Transverse colon (tissue), 4 donors: Measurements from ENCODE around the gene SLC35F3. TPM values are rescaled to one million over a fixed set of nuclear protein-coding genes. Genes with fewer than 3 reads are reported as not detected.

Experiments
- DNase-seq: peaks from one replicate; pipeline ENCODE4 v3.0.0-alpha.2; 2019
- H3K27ac ChIP-seq, 4 donors: fragments of 200-600 bp; sonication (generic); 2 replicates each; pipeline ENCODE4 v1.5.1; 2016 to 2018; ENCODE audit warnings: inconsistent platforms in 4 of 4
- H3K27me3 ChIP-seq: fragments of 200-600 bp; sonication (generic); 2 replicates; pipeline ENCODE4 v1.5.1; 2017; ENCODE audit warnings: inconsistent platforms
- H3K36me3 ChIP-seq, 4 donors: fragments of 200-600 bp; sonication (generic); 2 replicates each; pipeline ENCODE4 v1.5.1; 2017 to 2019; ENCODE audit warnings: inconsistent platforms in 4 of 4
- H3K4me1 ChIP-seq, 4 donors: fragments of 200-600 bp; sonication (generic); 2 replicates each; pipeline ENCODE4 v1.5.1; 2017 to 2020; ENCODE audit warnings: inconsistent platforms in 4 of 4
- H3K4me3 ChIP-seq, 4 donors: fragments of 200-600 bp; sonication (generic); 1 replicate in 1 of 4; 2 replicates in 3 of 4; pipeline versions ENCODE4 v1.5.1 to v1.6.1; 2017 to 2019; ENCODE audit warnings: inconsistent platforms in 4 of 4
- H3K9me3 ChIP-seq, 2 donors: fragments of 200-600 bp; sonication (generic); 2 replicates each; pipeline ENCODE4 v1.5.1; 2017 to 2019; ENCODE audit warnings: inconsistent platforms in 2 of 2
- CTCF ChIP-seq, 5 experiments: fragments of 200-600 bp in 3 of 5; fragments of 450-650 bp in 2 of 5; sonication (generic) in 3 of 5; IDR thresholded peaks; 1 replicate in 2 of 5; 2 replicates in 3 of 5; pipeline ENCODE4 v1.5.1; 2016 to 2017; ENCODE audit warnings: antibody characterized with exemption in 5 of 5, inconsistent platforms in 3 of 5, mild to moderate bottlenecking in 2 of 5, moderate library complexity in 1 of 5
- EP300 ChIP-seq: sonication (generic); formaldehyde crosslinking; IDR thresholded peaks from one replicate; pipeline ENCODE4 v1.6.1; 2017; ENCODE audit warnings: antibody characterized with exemption, low read depth
- POLR2A ChIP-seq: fragments of 450-650 bp; IDR thresholded peaks from one replicate; pipeline ENCODE4 v1.6.1; 2016; ENCODE audit warnings: antibody characterized with exemption, mild to moderate bottlenecking, moderate library complexity
- POLR2AphosphoS5 ChIP-seq, 3 donors: sonication (generic); formaldehyde crosslinking; IDR thresholded peaks; one replicate each; pipeline ENCODE4 v1.6.1; 2016; ENCODE audit warnings: antibody characterized with exemption in 3 of 3
- WGBS, 2 donors: methylation state at CpG; one replicate each; pipeline ENCODE4 v1.1.5; 2018; ENCODE audit warnings: low coverage in 1 of 2; 5-methylcytosine and 5-hydroxymethylcytosine counted together
- in situ Hi-C, 4 donors: fragments of 200-750 bp; cut with MboI; loops; one replicate each; pipeline versions ENCODE4 v1.15.0 to v1.15.1; 2017; ENCODE audit warnings: low sequenced_read_pairs in 3 of 4, low pct_ligation_motif_present in 1 of 4, low pct_unique_long_range_greater_than_20kb in 1 of 4
- intact Hi-C: fragments of 100-400 bp; cut with DNase I; formaldehyde crosslinking; loops from one replicate; pipeline ENCODE4 v1.15.1; 2023; ENCODE audit warnings: low total_unique reads
- total RNA-seq, 4 donors: library from RNA; depleted of rRNA; stranded (reverse); fragments of >200 nt; gene quantifications; one replicate each; pipeline ENCODE4 v1.1.0, GENCODE V29; 2016

The SLC35F3 gene
- total RNA-seq, 4 donors from 2014 or later = not detected

GRCh38 chr1:234065794-234066447 is 161.4 kb downstream of the SLC35F3 start:
- peak; percentile 58 to 76 (median 67) for TF ChIP-seq CTCF (IDR thresholded peaks at IDR 0.05)
- no peak for TF ChIP-seq POLR2AphosphoS5 (IDR thresholded peaks at IDR 0.05)
- H3K4me3 ChIP-seq = no peak overlapping the region
- H3K27me3 ChIP-seq = peaks cover 3% of the 10 kb centered on the region
- intact Hi-C loops (no loop called here), in situ Hi-C loops (loop anchor here in 3 of 4 donors (10.0 to 25.0 kb wide), 3 partner anchors 629 to 761 kb away; no protein-coding TSS in a partner anchor)
- no peak overlapping the region for H3K27ac ChIP-seq
- H3K36me3 ChIP-seq = no peaks in the 10 kb centered on the region
- H3K4me1 ChIP-seq = no peaks in the 10 kb centered on the region
- DNase-seq = peak; percentile 67
- peaks cover 3% of the 10 kb centered on the region in 2 donors for H3K9me3 ChIP-seq
- 23 to 26% methylated on average over 16 to 17 of the region's 17 CpGs for WGBS, 2 donors

GRCh38 chr1:234067581-234068337 is 163.3 kb downstream of the SLC35F3 start:
- WGBS, 2 donors = 69 to 75% methylated on average over 5 to 8 of the region's 8 CpGs
- in situ Hi-C loops = loop anchor here in 3 of 4 donors (10.0 to 25.0 kb wide), 3 partner anchors 630 to 763 kb away; no protein-coding TSS in a partner anchor

GRCh38 chr1:234069760-234070159 is 165.3 kb downstream of the SLC35F3 start:
- H3K4me3 ChIP-seq = no peak overlapping the region
- no peaks in the 10 kb centered on the region for H3K4me1 ChIP-seq
- 66% methylated on average over 3 of the region's 3 CpGs; no CpG with 5 or more reads in 1 of the 2 donors for WGBS, 2 donors
- no peak overlapping the region for H3K27ac ChIP-seq
- intact Hi-C loops (no loop called here), in situ Hi-C loops (loop anchor here in 3 of 4 donors (10.0 to 25.0 kb wide), 3 partner anchors 632 to 765 kb away; no protein-coding TSS in a partner anchor)
- no peak for DNase-seq
- H3K9me3 ChIP-seq = no peaks in the 10 kb centered on the region
- peaks cover 3% of the 10 kb centered on the region for H3K27me3 ChIP-seq
- TF ChIP-seq POLR2AphosphoS5 (IDR thresholded peaks at IDR 0.05) (no peak), CTCF (IDR thresholded peaks at IDR 0.05) (no peak), EP300 (no peak), POLR2A (no peak)
- no peaks in the 10 kb centered on the region for H3K36me3 ChIP-seq

More at GRCh38 chr1:234067581-234068337, 163.3 kb downstream of the SLC35F3 start:
- H3K4me1 ChIP-seq = no peaks in the 10 kb centered on the region
- no peak overlapping the region for H3K4me3 ChIP-seq
- DNase-seq = no peak
- peaks cover 3% of the 10 kb centered on the region for H3K27me3 ChIP-seq
- no peaks in the 10 kb centered on the region for H3K9me3 ChIP-seq
- H3K36me3 ChIP-seq = no peaks in the 10 kb centered on the region
- no peak overlapping the region for H3K27ac ChIP-seq
- TF ChIP-seq EP300 (no peak), POLR2AphosphoS5 (IDR thresholded peaks at IDR 0.05) (no peak), POLR2A (no peak), CTCF (IDR thresholded peaks at IDR 0.05) (no peak)
- intact Hi-C loops = no loop called here

DNA sequence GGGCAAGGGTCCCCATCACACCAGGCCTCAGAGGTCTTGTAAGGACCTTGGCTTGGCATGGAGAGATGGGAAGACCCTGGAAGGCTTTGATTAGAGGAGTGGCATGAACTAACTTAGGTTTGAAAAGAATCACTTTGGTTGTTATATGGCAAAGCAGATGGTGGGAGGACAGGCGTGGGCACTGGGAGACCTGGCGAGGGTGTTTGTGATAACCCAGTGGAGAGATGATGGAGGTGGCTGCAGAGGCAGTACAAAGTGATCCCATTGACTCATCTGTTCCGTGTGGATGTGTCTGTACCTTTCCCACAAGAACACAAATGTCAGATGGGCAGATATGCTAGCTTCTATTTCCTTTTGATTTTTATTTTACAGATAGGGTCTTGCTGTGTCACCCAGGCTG is 168.3 kb downstream of the SLC35F3 start:
- 80% methylated on average over 3 of the region's 3 CpGs; no CpG with 5 or more reads in 1 of the 2 donors for WGBS, 2 donors
- no peaks in the 10 kb centered on the region for H3K4me1 ChIP-seq
- no peaks in the 10 kb centered on the region for H3K9me3 ChIP-seq
- H3K27ac ChIP-seq = no peak overlapping the region
- H3K36me3 ChIP-seq = no peaks in the 10 kb centered on the region
- DNase-seq = no peak
- no peaks in the 10 kb centered on the region for H3K27me3 ChIP-seq
- H3K4me3 ChIP-seq = no peak overlapping the region
- intact Hi-C loops (no loop called here), in situ Hi-C loops (loop anchor here in 2 of 4 donors (25.0 kb wide), 2 partner anchors 635 to 685 kb away; no protein-coding TSS in a partner anchor)
- TF ChIP-seq CTCF (IDR thresholded peaks at IDR 0.05) = no peak
- TF ChIP-seq POLR2AphosphoS5 (IDR thresholded peaks at IDR 0.05) = no peak
- no peak for TF ChIP-seq EP300
- TF ChIP-seq POLR2A = no peak
